Activated CD4-positive, alpha-beta T cell treated with anti-CD3 and anti-CD28 coated beads, Interleukin-2, Interleukin-6, amounts not matched to agents 100 ng/mL and 50 ng/mL, durations not matched to agents 16 hours and 8 hours (primary cell): ENCODE data around the gene KIF5A.
"Not testable (repeated sequence)": the region's sequence is repeated elsewhere in the genome, so short reads cannot be mapped to it uniquely, and the experiment has no call there.

Experiments
- DNase-seq: peaks from one replicate; pipeline ENCODE4 v3.0.0-alpha.2; 2020

Gene KIF5A

DNA sequence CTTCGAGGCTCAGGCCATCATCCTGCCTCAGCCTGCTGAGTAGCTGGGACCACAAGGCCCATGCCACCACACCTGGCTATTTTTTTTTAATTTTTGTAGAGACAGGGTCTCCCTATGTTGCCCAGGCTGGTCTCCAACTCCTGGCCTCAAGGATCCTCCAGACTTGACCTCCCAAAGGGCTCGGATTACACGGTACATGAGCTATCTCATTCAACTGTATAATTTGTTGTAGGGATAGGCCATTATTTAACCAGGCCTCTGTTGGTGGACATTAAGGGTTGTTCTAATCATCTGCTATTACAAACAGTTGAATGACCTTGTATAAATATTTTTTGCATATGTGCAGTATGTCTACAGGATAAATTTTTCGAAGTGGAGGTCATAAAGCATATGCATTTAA is 9.0 kb downstream of the KIF5A start:
- no peak for DNase-seq

DNA sequence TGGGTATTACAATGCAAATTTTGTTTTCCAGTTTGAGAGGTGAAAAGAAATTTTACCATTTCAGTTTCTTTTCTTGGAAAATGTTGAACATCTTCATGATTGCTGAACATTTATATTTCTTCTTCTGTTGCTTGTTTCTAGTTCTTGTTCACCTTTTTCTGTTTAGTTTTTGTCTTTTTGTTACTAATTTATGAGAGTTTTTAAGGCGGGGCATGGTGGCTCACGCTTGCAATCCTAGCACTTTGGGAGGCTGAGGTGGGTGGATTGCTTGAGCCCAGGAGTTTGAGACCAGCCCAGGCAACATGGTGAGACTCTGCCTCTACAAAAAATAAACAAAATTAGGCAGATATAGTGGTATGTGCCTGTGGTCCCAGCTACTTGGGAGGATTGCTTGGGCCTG is 10.7 kb downstream of the KIF5A start:
- DNase-seq = no peak

DNA sequence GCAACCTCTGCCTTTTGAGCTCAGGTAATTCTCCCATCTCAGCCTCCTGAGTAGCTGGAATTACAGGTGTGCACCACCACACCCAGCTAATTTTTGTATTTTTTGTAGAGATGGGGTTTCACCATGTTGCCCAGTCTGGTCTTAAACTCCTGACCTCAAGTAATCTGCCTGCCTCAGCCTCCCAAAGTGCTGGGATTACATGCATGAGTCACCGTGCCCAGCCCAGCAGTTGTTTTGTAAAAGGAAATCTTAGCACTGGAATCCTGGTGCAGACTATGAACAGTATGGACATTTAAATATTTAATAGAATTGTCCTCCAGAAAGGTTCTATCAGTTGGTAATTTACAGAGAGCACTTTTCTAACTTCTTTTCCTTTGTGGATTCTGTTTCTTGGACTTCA is 11.3 kb downstream of the KIF5A start:
- DNase-seq = not testable (repeated sequence)

DNA sequence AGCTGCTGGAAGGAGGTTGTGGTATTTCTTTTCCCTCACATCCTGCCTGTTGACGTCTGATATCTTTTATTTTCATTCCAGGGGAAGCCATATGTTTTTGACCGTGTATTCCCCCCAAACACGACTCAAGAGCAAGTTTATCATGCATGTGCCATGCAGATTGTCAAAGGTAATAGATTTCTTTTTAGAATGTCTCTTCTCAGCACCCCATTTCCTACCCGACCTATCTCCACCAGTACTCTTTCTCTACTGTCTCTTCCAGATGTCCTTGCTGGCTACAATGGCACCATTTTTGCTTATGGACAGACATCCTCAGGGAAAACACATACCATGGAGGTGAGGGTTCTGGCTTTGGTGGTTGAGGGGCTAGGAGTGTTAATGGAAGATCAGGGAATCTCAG is 13.5 kb downstream of the KIF5A start:
- no peak for DNase-seq

DNA sequence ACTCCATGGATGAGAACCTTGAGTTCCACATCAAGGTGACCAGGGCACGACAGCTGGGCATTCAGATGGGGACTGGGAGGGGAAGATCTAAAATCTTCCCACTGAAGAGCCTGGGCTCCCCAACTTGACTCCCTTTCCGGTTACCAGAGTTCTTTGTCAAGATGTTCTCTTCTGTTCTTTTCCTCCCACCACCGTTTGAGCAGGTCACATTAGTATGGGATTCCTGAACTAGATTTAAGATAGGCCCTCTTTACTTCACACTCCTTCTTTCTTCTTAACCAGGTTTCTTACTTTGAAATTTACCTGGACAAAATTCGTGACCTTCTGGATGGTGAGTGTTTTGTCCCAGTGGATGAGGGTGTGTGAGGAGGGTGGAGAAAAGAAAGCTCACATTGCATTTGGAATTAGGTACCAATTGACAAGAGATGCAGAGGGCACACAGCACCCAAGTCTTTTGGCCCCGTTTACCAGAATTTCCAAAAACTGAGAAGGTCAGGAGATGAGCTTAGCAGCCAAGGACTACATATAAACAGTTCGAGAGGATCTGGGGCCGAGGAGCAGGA is 14.4 kb downstream of the KIF5A start:
- no peak for DNase-seq

DNA sequence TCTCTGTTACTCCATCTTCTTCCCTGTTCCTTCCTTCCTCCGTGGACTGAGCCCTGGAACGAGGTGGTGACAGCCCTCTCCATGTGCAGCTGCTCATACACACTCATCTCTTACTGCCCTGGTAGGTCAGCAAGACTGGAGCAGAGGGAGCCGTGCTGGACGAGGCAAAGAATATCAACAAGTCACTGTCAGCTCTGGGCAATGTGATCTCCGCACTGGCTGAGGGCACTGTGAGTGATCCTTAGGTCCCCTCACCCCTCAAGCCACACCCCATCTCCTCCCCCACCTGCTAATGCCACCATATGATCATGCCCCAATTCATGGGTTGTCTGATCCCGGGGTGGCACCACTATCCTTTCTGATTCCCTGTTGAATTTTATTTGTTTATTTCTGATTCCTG is 19.0 kb downstream of the KIF5A start:
- DNase-seq = no peak

DNA sequence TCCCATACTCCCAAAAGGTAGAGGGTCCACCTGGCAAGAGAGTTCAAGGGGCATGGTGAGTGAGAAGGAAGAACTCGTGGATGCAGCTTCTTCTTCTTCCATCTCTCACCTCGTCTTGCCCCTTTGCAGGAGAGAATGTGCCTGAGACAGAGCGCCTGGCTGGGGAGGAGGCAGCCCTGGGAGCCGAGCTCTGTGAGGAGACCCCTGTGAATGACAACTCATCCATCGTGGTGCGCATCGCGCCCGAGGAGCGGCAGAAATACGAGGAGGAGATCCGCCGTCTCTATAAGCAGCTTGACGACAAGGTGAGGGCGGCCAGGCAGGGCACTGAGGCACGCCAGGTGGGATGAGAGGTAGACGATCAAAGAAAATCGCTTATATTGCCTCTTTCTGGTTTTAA is 20.0 kb downstream of the KIF5A start:
- no peak for DNase-seq

DNA sequence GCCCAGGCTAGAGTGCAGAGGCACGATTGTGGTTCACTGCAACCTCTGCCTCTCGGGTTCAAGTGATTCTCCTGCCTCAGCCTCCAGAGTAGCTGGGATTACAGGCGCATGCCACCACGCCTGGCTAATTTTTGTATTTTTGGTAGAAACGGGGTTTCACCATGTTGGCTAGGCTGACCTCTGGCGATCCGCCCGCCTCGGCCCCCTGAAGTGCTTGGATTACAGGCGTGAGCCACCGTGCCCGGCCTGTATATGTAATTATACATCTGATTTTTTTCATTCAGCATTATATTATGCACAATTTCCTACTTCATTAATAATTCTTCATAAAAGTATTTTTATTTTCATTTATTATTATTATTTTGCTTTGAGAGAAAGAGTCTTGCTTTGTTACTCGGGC is 20.6 kb downstream of the KIF5A start:
- not testable (repeated sequence) for DNase-seq

DNA sequence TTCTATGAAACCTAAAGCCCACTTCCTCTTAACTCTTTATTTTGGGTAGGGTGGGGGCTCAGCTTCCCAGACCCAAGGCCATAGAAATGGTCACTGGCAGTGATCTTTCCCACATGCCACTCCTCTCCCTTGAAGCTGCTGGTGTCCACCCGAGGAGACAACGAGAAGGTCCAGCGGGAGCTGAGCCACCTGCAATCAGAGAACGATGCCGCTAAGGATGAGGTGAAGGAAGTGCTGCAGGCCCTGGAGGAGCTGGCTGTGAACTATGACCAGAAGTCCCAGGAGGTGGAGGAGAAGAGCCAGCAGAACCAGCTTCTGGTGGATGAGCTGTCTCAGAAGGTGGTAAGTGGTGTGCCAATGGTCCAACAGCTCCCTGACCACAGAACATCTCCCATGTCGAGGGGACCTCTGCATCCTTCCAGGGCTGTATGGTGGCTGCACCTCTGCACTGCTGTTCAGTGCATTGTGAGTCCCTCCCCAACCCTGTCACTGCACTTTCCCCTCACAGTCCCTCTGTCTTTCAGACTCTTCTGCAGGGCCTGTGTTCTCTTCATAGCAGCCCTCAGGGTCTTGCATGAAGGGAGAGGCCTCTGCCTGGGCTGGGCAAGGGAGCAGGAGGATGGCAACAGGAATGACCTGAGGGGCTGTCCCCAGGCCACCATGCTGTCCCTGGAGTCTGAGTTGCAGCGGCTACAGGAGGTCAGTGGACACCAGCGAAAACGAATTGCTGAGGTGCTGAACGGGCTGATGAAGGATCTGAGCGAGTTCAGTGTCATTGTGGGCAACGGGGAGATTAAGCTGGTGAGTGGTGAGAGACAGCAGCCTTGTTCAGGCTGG is 22.3 kb downstream of the KIF5A start:
- no peak for DNase-seq

DNA sequence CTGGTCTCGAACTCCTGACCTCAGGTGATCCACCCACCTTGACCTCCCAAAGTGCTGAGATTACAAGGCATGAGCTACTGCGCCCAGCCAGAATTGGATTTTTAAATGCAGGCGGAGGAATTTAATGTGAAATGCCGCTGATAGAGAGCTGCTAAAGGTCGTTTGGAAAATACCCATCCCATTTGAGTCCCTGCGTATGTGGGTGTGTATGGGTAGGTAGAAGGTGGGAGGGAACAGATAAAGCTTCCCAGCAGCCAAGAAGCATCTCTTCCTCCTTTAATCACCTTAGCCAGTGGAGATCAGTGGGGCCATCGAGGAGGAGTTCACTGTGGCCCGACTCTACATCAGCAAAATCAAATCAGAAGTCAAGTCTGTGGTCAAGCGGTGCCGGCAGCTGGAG is 25.0 kb downstream of the KIF5A start:
- DNase-seq = no peak

DNA sequence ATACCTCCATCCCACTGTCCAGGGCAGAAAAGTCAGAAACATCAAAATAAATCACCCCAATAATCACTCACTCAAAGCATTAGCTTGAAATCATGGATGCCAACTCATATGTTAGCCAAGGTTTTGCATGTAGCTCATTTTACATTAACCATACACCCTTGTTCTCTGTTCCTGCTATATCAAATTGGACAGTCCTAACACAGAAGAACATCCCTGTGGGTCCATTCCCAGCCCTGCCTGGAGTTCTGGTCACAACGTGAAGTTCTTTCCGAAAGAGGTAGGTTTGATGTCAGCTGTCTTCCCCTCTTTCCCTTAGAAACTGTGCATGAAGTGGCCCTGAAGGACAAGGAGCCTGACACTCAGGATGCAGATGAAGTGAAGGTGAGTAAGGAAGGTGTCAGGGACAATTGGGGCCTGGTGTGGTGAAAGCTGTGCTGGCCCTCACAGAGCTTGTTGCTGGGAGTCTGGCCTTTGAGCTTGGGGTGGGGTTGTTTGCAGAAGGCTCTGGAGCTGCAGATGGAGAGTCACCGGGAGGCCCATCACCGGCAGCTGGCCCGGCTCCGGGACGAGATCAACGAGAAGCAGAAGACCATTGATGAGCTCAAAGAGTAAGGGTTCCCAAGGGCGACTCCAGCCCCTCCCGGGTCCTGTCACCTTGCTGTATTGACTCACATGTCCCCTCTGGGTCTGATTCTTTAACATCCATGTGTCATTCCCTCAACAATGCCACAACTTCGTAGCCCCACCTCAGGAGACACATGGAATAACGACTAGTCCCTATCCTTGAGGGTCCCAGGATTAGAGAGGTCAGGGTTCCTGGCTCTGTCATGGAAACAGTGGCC is 26.1 kb downstream of the KIF5A start:
- no peak for DNase-seq

DNA sequence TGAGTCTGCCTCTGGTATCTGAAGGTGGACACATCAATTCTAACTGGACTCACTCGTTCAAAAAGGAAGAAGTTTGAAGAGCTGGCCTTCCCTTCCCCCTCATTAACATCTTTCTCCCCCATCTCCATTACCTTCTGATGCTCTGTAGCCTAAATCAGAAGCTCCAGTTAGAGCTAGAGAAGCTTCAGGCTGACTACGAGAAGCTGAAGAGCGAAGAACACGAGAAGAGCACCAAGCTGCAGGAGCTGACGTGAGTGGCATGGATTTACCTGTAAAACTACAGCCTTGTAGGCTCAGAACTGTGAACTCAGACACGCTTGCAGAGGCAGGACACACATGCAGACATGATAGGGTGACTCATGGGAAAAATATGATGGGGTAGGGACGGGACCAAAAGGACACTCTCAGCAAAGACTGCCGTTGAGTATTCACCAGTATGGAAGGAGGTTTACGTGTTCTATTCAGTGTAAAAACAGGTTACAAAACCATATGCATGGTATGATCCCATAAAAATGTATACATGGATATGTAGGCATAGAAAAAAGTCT is 26.8 kb downstream of the KIF5A start:
- DNase-seq = no peak

DNA sequence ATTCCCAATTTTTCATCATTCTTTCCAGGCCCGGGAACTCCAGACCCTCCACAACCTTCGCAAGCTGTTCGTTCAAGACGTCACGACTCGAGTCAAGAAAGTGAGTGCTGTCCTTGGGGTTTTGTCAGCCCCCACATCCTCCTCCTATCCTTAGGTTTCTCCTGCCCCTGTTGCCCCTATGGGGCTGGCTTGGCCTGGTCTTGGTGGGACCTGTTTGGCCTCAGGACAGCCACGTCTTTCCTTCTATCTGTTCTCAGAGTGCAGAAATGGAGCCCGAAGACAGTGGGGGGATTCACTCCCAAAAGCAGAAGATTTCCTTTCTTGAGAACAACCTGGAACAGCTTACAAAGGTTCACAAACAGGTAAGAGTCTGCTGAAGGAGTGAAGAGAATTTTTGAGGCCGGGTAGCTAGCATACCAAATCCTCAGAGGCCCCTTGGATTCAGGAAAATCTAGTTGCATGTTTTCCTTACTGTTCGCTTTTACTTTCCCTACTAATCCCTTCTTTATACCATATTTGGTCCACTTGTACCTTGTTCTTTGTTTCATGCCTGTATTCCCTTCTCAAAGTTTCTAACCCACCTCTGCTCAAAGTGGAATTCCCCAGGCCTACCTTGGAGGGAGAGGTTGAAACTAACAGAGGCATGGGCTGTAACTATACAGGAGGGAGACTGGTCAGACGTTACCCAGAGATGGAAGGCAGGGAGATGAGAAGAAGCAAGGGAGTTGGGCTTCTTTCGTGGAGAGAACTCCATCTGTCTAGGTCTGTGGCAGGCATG is 28.3 kb downstream of the KIF5A start:
- no peak for DNase-seq

DNA sequence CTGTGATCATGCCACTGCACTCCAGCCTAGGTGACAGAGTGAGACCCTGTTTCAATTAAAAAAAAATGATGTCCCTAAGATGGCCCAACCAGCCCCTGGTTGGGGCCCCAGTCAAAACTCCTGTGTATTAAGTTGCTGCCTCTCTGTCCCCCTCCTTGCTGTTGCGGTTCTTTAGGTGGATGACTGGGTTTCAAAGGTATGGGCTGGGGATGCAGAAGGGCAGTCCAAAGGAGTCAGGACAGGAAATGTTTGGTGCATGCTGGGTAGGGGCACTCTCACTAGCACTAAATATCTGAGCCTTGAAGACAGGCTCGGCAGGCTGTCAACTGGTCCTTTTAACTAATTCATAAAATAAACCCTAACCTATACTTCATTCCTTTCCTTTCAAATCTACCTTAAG is 29.2 kb downstream of the KIF5A start:
- no peak for DNase-seq

DNA sequence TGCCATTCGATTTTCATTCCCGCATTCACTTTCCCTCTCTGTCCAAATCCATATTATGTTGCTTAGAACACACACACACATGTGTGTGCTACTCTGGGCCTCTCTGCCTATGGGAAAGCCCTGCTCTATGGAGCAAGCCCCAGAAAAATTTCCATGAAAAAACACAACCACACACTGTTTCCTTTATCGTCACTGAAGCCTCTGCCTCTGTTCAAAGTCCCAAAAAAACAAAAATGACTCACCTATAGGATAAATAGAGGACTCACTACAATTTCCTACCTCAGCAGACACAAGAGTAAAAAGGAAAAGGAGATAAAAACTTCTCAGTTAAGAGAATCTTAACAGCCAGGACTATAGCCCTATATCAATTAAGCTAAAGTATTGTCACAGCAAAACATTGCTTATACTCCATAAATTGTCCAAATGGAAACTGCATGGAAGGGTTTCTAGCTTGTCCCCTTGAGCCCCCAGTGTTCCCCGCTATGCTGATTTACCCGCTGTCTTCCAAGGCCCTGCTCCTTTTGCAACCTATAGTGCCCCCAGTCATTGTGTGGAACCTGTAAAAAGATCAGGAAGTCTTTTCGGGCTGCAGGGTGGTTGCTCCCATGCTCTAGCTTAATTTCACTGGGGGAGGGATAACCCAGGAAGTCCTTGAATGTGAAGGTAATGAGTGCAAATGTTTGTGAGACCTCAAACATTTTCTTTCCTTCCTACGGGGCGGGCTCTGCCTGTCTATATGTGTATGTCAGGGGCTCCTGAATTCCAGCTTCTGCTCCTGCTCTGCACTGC is 30.0 kb downstream of the KIF5A start:
- no peak for DNase-seq

DNA sequence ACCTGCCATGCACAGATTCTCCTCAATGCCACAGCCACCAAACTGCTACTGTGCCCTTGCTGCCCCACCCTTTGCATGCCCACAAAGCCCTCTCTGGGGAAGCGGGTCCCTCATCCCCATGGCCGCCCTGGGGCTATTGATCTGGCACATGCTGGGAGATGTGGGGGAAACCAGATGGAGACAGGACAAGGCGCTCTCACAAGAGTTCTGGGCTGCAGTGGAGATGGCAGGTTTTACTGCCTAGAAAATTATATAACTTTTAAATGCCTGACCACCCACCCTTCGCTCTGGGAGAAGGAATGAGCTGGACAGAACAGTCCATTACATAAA is 30.6 kb downstream of the KIF5A start:
- no peak for DNase-seq

DNA sequence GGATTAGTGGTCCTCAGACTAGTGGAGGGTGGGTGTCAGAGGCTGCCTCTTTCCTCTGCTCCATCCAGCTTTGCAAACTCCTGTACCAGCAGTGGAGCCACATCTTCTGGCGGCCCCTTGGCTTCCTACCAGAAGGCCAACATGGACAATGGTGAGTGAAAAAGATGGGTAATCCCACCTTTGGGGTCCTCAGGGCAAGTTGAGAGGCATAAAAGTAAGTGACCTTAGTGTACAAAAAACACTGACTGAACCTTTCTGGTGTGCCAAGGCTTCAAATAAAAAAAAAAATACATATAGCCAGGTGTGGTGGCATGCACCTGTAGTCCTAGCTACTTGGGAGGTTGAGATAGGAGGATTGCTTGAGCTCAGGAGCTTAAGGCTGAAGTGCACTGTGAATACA is 32.0 kb downstream of the KIF5A start:
- DNase-seq = no peak

DNA sequence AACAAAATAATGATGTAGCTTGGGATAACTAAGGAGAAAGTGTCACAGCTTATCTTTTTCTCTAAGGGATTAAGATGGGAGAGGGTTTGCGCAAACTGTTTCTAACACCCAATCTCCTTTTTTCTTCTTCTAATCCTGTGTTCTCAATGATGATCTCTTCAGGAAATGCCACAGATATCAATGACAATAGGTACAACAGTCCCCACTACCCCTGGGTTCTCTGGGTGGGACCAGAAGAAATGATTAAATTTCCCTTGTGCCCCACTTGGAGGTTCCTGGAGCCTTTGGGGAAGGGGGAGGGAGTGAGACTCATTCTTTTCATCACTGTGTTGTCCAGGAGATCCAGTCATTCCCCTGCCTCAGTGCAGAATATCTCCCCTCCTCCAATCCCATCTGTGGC is 32.6 kb downstream of the KIF5A start:
- DNase-seq = no peak

DNA sequence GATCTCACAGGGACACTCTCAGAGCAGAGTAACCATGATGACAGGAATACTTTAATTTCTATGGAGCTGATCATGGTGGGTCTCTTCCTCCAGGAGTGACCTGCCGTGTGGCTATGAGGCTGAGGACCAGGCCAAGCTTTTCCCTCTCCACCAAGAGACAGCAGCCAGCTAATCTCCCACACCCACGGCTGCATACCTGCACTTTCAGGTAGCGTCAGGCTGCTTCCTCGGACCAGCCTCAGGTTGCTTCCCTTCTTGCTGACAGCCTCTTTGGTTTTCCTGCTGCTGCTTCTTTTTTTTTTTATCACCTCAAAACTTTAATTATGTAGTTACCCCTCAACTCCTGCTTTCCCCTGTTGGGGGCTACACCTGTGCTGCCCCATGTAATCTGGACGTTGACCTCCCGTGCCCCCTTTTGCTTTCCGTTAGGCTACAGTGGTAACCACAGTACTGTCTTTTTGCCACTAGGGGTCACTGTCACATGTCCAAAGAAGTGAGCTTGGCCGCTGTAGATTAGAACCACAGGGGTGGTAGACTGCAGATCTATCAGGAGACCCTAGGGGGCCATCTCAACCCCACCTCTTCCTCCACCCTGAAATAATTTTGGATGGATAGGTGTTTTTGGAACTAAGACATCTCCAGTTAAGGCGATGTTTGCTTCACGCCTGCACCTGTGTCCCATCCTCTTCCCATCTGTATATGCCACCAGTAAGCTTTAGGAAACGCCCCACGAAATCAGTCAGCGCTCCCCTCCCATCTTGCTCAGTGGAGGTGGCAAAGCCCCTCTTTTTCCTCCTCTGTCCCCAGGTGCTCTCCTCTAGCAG is 33.4 kb downstream of the KIF5A start:
- peak; percentile 87 for DNase-seq

DNA sequence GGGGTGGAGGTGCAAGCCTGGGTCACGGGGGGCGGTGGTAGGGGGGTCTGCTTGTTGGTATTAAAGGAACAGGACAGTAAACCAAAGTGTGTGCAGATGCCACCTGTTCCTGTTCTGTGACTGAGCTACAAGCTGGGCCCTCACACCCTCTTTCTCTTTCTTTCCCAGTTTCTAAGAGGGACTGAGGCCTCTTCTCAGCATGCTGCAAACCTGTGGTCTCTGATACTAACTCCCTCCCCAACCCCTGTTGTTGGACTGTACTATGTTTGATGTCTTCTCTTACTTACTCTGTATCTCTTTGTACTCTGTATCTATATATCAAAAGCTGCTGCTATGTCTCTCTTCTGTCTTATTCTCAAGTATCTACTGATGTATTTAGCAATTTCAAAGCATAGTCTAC is 34.2 kb downstream of the KIF5A start:
- DNase-seq = no peak

DNA sequence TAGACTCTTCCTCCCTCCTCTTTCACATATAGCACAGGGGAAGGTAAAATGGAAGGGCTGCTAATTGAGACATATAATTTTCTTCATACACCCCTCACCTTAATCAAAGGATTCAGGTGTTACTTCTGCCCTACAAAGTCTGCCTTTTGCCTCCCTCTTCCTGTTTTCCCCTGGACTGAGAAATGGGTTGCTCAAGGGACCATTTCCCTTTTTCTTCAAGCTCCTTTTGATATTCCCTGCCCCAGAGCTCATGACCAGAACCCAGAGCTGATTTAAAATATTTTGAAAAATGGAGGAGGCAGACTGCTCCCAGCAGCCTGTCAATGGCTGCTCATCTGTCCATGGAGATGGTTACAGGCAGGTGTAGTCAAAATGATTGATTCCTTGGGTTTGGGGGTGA is 34.8 kb downstream of the KIF5A start:
- no peak for DNase-seq
